ENCODE results near the gene METTL8.

- TF ChIP-seq POLR2AphosphoS5 (IDR thresholded peaks at IDR 0.05) (no peak), POLR2A (IDR thresholded peaks at IDR 0.05) (no peak)
- TF ChIP-seq, protein P1, sequence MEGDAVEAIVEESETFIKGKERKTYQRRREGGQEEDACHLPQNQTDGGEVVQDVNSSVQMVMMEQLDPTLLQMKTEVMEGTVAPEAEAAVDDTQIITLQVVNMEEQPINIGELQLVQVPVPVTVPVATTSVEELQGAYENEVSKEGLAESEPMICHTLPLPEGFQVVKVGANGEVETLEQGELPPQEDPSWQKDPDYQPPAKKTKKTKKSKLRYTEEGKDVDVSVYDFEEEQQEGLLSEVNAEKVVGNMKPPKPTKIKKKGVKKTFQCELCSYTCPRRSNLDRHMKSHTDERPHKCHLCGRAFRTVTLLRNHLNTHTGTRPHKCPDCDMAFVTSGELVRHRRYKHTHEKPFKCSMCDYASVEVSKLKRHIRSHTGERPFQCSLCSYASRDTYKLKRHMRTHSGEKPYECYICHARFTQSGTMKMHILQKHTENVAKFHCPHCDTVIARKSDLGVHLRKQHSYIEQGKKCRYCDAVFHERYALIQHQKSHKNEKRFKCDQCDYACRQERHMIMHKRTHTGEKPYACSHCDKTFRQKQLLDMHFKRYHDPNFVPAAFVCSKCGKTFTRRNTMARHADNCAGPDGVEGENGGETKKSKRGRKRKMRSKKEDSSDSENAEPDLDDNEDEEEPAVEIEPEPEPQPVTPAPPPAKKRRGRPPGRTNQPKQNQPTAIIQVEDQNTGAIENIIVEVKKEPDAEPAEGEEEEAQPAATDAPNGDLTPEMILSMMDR (IDR thresholded peaks at IDR 0.05): no peak
Measured at GRCh38 chr2:171459498-171459897, 25.7 kb upstream of the METTL8 start.

Measured in upper lobe of left lung (tissue), 4 donors.